Stimulated activated CD4-positive, alpha-beta T cell treated with anti-CD3 and anti-CD28 coated beads, TNF-alpha, amount 100 ng/mL, for 4 hours (primary cell): Measurements from ENCODE around the gene CACNA1D.

Experiments
- DNase-seq, 3 experiments: peaks; one replicate each; pipeline ENCODE4 v3.0.0-alpha.2; 2020; ENCODE audit warnings: low read depth in 3 of 3

The CACNA1D gene

DNA sequence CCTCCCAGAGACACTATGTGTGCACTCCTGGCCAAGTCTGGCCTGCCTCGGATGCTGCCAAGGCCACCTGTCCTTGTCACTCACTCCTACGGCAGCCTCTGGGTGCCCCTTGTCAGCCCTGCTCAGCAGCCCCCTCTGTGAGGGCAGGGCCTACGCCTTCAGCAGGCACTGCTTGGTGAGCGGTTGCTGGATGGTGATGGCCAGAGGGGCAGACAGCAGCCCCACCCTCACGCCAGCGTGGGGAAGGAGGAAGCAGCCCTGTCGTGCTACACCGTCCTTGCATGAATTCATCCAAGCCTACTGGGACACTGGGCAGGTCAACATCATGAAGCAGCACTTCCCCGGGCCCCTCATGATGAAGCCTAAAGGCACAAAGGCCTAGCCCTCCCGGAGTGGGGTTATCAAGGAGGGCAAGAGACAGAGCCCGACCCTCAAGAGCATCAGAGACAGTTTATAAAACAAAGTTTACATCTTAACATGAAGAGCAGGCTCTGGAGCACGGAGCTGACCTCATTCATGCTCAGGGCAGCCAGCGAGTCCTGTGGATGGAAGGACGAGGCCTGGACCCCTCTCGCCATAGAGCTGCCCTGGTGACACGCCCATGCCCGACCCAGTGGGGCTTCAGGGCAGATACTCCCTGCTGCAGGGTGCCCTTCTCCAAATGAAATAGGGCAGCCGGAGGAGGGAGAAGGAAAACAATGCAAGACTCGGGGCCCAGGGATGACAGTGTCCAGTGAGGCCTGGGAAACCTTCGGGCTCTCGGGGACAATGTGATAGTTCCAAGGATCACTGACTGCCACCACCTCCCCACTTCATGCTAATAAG, 326.6 kb downstream of the CACNA1D start:
- no peak for DNase-seq

DNA sequence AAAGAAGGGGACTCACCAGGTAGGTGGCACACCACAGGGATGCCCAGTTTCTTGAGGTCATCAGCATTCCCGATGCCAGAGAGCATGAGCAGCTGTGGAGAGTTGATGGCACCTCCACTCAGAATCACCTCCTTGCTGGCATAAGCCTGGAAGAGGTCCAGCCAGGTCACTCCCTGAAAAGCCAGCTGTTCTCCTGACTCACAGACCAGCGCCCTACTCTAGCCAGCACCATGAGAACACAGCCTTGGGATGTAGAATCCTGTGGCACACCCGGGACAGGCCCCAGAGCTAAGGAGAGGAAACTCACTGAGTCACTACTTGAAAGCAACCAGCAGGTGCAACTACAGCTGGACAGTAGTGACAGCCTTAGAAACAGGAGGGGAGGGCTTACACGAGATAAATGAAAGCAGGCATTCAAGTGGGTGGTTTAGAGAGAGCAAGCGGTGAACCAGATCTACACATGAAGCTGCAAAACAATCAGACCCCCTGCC, 327.3 kb downstream of the CACNA1D start:
- DNase-seq = no peak

DNA sequence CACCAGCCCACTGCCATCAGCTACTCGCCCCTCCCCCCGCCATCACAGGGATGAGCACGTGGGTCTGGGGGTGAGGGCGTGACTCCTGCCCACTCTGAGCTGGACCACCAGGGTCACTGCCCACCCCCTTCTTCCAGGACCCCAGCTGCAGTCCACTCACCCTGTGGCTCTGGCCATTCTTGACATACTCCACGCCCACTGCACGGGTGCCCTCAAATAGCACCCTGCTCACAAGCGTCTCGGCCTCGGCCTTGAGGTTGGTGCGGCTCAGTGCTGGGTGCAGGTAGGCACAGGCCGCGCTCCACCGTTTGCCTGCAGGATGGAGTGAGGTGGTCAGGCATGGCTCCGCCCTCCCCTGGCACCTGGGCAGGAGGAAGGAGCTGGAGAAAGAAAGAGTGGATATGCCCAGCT, 327.9 kb downstream of the CACNA1D start:
- DNase-seq = no peak

DNA sequence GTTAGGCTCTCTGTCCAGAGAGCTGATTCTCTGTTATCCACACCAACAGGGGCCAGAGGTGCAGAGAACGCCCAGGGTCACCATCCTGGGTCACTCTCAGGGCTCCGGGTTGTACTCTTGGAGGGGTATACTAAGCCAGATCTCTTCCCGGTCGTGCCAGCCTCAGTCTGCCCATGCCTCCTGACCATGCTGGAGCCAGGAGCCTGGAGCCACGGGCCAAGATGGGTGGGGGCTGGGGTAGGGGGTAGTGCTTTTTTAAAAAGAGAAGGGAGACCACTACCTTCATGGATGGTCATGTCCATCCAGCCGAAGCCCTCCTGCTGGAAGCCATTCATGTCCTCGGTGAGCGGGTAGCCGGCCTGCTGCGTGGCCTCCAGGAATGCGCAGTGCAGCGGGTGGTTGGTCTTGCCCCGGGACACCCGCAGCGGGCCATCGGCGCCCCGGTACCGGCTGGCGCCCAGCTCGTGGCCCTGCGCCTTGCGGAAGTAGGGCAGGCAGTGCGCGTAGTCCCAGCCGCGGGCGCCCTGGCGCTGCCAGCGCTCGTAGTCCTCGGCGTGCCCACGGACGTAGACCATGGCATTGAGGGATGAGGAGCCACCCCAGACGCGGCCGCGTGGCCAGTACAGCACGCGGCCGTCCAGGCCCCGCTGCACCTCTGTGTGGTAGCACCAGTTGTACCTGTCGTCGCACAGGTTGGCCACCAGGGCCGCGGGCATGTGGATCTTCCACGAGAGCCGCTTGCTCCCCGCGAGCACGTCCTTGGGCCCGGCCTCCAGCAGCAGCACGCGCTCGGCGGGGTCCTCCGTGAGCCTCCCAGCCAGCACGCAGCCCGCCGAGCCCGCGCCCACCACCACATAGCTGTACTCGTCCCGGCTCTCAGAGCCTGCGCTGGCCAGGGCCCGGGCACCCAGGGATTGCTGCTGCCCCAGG, 328.9 kb downstream of the CACNA1D start:
- no peak for DNase-seq

DNA sequence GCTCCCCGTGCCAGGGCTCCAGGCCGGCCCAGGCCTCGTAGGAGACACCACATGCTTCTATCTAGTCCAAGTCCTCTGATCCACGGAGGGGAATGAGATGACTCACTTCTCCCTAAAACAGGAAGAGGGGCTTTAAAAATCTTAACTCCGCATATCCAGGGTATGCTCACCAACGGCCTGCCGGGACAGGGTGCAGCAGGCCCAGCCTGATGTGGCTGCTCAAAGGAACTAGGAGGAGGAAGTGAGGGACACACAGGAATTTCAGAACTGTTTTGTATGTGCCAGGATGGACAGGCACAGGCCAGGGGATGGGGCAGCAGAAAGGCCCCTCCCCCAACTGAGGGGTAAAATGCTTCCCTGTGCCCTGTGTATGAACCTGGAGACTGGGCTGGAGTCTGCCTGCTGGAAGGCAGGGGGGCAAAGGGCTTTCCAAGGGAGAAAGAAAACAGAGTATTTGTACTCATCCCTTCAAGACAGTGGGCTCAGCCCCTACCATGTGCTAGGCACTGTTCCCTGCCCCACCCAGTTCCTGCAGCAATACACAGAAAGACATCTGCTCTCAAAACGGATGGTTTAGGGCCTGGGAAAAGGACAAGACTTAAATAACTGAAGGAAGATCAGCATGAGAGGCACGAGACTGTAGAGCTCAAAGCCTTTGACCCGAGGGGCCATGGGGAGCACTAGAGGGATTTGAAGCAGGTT, 329.7 kb downstream of the CACNA1D start:
- DNase-seq = no peak

DNA sequence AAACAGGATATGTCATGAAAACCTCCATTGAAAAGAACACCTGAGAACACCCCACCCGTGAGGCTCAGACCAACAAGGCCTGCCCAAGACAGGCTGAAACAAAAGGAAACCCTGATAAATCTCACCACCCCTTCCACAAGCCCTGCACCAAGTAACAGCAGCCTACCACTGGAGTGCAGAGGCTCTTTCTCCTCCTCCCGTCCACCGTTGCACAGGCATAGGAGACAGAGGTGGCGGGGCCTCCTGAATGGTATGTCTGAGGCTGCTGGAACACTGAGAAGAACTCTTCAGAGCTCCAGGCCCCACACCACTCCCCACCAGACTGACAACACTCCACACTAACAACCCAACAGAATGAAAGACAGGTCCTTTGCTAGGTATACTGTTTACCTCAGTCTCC, 330.4 kb downstream of the CACNA1D start:
- DNase-seq = no peak

DNA sequence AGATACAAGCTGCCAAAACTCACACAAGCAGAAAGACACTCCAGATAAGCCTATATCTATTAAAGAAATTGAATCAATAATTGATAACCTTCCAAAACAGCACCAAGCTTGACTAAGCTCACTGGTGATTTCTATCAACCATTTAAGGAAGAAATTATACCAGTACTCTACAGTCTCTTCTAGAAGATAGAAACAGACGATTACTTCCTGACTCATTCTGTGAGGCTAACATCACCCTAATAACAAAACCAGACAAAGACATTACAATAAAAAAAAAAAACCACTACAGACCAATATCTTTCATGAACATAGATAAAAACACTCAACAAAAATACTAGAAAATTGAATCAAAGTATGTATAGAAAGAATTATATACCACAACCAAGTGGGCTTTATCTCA, 331.6 kb downstream of the CACNA1D start:
- DNase-seq = no peak

DNA sequence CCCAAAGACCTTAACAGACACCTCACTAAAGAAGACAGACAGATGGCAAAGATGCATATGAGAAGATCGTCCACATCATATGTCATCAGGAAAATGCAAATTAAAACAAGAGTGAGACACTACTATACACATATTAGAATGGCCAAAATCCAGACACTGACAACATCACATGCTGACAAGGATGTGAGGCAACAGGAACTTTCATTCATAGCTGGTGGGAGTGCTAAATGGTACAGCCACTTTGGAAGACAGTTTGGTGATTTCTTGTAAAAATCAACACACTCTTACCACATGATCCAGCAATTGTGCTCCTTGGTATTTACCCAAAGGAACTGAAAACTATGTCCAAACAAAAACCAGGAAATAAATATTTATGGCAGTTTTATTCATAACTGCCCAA, 334.2 kb downstream of the CACNA1D start:
- DNase-seq = no peak

DNA sequence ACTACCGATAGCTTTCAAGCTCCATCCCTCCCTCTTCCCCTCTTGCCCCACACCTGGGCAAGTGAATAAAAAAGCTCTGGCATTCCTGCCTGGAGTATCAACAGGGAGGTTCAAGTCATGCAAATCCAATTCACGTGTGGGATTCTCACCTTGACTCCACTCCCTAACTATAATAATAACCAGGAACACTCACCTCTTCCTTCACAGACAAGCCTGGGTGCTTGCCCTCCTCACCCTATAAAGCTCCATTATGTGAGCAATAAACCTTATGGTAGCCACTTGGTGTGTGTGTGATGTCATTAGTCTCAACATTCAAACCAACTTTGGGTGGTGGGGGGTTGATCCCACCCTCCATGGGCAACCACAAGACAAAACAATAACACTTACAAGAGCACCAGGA, 335.2 kb downstream of the CACNA1D start:
- DNase-seq = no peak

DNA sequence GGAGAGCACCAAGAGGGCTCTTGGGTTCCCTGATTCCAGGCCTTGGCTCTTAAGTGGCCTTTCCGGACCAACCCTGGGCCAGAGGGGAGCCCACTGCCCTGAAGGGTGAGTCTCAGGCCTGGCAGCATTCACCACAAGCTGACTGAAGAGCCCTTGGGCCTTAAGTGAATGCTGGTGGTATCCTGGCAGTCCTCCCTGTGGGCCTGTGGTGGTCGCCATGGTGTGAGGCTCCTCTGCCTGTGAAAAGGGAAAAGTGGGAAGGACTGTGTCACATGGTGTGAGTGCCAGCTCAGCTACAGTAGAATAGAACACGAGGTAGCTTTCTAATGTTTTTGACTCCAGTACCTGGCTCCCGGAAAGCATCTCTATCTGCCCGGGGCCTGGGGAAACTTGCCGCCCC, 336.5 kb downstream of the CACNA1D start:
- no peak for DNase-seq

DNA sequence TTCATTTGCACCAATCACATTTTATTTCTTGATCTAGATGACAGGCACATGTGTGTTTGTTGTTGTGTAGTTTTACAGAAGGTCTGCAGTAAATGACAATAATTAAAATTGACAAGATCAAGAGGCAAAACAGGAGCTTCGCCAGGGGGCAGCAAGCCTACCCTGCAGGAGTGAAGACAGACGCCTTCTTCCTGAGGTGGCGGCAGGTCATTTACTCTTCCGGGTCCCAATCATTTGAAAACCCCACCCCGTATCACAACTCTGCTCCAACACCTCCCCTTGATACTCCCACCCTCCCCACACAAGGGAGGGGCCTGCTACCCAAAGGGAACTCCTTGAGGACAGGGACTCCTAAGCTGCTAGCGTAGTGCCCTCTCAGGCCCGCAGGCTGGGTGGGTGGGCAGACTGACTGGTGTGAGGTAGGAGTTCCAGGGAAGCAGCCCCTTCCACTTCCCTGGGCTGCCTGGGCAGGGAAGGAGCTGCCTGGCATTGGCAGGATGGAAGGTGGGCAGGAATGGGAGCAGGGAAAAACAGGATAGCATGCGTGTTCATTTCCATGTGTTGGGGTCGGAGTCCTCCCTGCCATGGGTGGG, 338.7 kb downstream of the CACNA1D start:
- DNase-seq = no peak

DNA sequence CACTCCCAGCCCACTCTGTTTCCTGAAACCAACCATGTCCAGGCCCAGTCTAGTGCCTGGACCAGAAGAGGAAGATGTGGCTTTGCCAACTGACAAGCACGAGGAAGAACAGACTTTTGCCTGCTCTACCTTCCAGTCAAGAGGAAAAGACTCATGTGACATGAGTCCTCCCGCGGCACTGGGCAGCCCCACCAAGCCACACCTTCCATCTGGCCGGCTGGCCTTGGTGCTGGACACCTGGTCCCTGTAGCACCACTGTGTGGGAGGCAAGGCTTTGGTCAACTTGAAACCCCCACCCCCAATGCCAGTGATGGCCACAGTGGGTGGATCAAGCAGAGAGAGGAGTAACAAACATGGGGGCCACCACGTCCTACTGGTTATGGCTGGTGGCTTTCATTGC, 339.3 kb downstream of the CACNA1D start:
- DNase-seq = no peak

DNA sequence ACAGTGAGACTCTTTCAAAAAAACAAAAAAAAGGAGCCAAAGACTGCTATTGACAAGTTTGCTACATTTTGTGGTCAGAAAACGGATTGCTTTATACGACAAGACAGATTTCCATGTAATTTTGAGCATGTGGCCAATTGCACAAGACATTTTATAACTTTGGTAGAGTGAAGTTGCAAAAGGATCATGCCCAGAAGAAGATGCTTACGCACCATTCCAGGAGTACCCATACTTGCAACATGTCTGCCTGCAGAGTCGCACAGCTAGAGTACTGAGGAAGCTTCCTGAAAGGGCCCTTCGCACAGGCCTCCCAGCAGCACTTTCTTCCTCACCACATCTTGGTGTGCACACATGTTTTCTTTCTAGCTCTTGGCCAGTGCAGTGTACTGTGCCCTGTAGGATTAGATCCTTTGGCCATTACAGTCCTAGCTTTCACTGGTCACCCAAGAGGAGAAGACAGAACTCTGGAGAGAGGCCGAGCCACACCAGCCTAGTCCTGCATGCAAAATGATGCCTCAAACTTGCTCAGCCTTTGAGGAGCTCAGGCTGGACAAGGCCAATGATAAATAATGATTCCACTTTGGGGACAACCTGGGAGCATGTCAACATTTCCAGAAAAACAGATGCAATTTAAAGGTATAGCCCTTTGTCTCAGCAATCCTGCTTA, 340.2 kb downstream of the CACNA1D start:
- no peak for DNase-seq

DNA sequence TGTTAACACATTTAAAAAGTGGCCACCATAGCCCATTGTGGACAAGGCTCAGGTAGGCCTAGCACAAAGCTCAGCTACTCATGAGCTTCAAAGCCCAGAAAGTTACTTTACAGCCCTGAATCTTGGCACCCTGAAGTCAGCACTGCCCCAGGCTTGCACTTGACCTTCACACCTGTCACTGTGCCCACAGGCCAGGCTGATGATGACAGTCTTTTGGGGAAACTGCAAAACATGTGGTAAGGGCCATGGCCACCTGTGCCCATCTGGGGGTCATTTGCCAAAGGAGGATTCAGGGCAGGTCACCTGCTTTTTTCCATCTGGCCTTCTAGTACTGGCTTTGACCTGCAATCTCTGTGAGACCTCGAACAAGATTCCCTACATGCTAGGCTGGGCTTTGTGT, 340.8 kb downstream of the CACNA1D start:
- no peak for DNase-seq

DNA sequence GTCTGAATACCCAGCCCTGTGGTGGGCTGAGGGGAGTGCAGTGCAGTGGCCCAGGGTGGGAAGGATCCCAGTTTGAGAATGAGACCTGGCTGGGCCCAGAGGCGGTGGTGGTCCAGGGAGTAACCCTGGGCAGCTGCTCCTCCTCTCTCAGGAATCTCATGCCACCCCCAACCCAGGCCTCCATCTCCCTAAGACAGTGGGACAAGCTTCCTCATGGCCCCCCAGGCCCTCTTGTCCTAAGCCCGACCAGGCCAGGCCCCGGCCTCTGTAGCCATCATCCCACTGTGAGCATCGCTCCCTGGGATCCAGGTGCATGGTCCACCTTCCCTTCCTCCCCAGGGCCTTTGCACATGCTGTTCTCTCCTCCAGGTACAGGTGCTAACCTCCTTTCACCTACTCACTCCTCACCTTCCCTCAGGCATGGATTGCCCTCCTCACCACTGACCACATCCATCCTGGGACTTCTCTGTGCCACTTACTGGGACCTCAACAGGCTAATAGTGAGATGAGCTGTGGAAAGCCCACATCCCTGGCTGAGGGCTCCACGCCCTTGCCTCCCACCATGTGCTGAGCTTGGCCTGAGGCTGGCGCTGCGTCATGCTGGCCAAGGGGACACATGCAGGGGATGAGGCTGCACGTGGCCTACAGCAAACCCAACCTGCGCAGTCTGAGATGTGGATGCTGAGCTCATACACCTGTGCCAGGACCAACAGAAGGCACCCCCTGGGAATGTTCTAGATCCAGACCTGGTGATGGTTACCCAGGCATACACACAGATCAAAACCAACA, 341.9 kb downstream of the CACNA1D start:
- DNase-seq = no peak

DNA sequence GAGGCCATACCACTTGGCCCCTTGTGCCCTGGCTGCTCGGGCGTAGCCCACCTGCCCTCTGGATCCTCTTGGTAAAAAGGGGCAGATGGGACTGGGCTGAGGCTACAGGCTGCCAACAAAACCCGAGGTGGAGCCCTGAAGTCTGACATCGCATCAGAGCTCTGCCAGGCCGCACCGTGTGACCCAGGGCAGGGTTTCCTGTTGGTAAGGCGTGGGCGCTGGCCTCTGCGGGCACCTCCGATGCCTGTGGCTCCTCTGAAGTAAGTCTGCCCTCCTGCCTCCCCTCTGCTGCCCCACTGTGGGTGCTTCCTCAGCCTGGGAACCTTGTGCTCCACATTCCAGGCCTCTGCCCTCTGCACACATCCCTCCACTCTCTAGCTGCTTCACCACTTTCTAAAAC, 342.9 kb downstream of the CACNA1D start:
- no peak for DNase-seq

DNA sequence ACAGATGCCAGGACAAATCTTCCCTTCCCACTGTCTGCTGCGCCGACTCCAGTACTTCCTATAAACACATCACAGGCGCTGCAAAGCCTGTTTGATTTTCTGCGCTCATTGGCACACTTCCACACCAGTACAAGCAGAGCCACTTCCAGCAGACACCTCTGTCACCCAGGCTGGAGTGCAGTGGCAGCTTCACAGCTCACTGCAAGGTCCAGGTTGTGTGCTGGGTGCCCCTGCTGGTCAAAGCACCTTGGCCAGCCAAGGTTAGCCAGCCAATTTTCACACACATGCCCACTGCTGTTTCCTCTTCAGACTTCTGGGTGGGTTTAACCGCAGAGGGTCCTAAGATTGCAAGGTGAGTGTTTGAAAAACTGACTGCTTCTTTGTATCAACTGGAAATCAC, 346.9 kb downstream of the CACNA1D start:
- no peak for DNase-seq

DNA sequence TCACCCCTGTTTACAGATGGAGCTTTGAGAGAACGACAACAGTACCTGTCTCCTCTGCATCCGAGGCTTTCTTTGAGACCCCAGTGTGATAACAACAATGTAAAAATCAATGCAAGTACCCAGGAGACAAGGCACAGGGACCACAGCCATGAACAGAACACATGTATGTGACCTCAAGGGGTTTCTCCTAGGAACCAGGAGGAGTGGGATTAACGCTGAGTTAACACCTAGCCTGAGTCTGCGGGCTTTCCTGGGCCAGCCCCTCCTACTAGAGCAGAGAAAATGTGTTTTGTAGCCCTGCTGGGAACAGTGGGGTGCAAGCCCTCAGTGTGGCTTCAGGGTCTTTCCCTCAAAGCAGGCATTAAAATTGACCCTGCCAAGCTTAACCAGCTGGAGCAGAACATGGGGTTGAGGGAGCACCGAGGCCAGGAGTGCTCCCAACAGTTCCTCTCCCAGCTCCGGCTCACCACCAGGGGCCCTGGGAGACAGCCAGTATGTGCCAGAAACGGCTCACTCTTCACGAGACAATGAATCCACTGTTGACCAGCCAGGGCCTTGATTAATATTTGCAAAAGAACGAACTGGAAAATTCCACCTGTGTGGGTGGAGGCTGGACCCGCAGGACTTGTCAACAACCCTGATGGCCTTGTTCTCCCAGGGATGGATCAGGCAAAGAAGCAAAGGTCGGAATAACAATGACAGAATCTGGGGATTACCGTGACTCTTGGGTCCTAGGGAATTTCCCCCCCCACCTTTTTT, 348.2 kb downstream of the CACNA1D start:
- no peak for DNase-seq
